Measurements from ENCODE around the gene ZDHHC14.

GRCh38 chr6:157428427-157429202 is 47.6 kb downstream of the ZDHHC14 start:
- TF ChIP-seq TOX (CRISPR knock-in tag; IDR thresholded peaks at IDR 0.05; ENCODE audit: borderline replicate concordance) (no peak), GLIS3 (CRISPR knock-in tag; IDR thresholded peaks at IDR 0.05) (no peak), ZNF565 (CRISPR knock-in tag; conservative IDR thresholded peaks at IDR 0.05; ENCODE audit: low read depth) (no peak), CREB5 (CRISPR knock-in tag; IDR thresholded peaks at IDR 0.05; ENCODE audit: low read depth) (no peak), ESRRG (CRISPR knock-in tag; IDR thresholded peaks at IDR 0.05) (no peak), ZNF8 (CRISPR knock-in tag; IDR thresholded peaks at IDR 0.05) (no peak), ZFP3 (CRISPR knock-in tag; IDR thresholded peaks at IDR 0.05) (no peak), RARB (CRISPR knock-in tag; IDR thresholded peaks at IDR 0.05) (no peak)

All from SK-N-SH treated with all-trans-retinoic acid at 6 μM for 48 hours (cell line).